WI38 (cell line): Measurements from ENCODE around the gene SPAG16.

ENCODE experiments used
- H3K4me3 ChIP-seq: 2 replicates; pipeline ENCODE4 v1.5.1; 2011; ENCODE audit warnings: low read depth, mild to moderate bottlenecking, control low read depth, low read length
- CTCF ChIP-seq: IDR thresholded peaks from 2 replicates; pipeline ENCODE4 v1.5.1; 2012; ENCODE audit warnings: low read depth, mild to moderate bottlenecking, control low read depth, low read length

Gene SPAG16

GRCh38 chr2:214294426-214294825 lies 1010.2 kb downstream of the SPAG16 start:
- H3K4me3 ChIP-seq, result no peak overlapping the region
- no peak for TF ChIP-seq CTCF

GRCh38 chr2:214297423-214297822 lies 1013.2 kb downstream of the SPAG16 start:
- H3K4me3 ChIP-seq, result no peak overlapping the region
- TF ChIP-seq CTCF, result no peak

- no peak overlapping the region for H3K4me3 ChIP-seq
- no peak for TF ChIP-seq CTCF
Observed at GRCh38 chr2:214310319-214310718, 1026.1 kb downstream of the SPAG16 start.

- no peak overlapping the region for H3K4me3 ChIP-seq
- no peak for TF ChIP-seq CTCF
Observed at GRCh38 chr2:214311031-214311533, 1026.8 kb downstream of the SPAG16 start.

- TF ChIP-seq CTCF, result no peak
Observed at GRCh38 chr2:214311931-214312749, 1027.9 kb downstream of the SPAG16 start.

GRCh38 chr2:214315324-214315723 lies 1031.1 kb downstream of the SPAG16 start:
- no peak for TF ChIP-seq CTCF
- H3K4me3 ChIP-seq, result no peak overlapping the region

More at GRCh38 chr2:214311931-214312749, 1027.9 kb downstream of the SPAG16 start:
- H3K4me3 ChIP-seq, result no peak overlapping the region

- H3K4me3 ChIP-seq, result no peak overlapping the region
- no peak for TF ChIP-seq CTCF
Observed at GRCh38 chr2:214320211-214320610, 1035.9 kb downstream of the SPAG16 start.
